Sigmoid colon (tissue), 7 donors: ENCODE measurements around the gene NSUN6. TPM values are rescaled to one million over a fixed set of nuclear protein-coding genes. Genes with fewer than 3 reads are reported as not detected.

Experiments
- DNase-seq: peaks from one replicate; pipeline ENCODE4 v3.0.0-alpha.2; 2019
- H3K27ac ChIP-seq, 4 donors: fragments of 200-600 bp; sonication (generic); one replicate each; pipeline ENCODE4 v1.5.1; 2016 to 2019; ENCODE audit warnings: mild to moderate bottlenecking in 1 of 4
- H3K27me3 ChIP-seq, 3 donors: fragments of 200-600 bp; sonication (generic); one replicate each; pipeline ENCODE4 v1.5.1; 2019; ENCODE audit warnings: mild to moderate bottlenecking in 1 of 3
- H3K36me3 ChIP-seq, 4 donors: fragments of 200-600 bp; sonication (generic); one replicate each; pipeline ENCODE4 v1.5.1; 2016 to 2019
- H3K4me1 ChIP-seq, 4 donors: fragments of 200-600 bp; sonication (generic); one replicate each; pipeline ENCODE4 v1.5.1; 2017 to 2019
- H3K4me3 ChIP-seq, 4 donors: fragments of 200-600 bp; sonication (generic); one replicate each; pipeline ENCODE4 v1.5.1; 2017 to 2019; ENCODE audit warnings: mild to moderate bottlenecking in 2 of 4, moderate library complexity in 1 of 4
- H3K9me3 ChIP-seq, 4 donors: fragments of 200-600 bp in 3 of 4; sonication (generic) in 3 of 4; one replicate each; pipeline versions ENCODE4 v1.5.1 to v1.6.1; 2013 to 2019
- EP300 ChIP-seq, 4 donors: sonication (generic); formaldehyde crosslinking; IDR thresholded peaks; one replicate each; pipeline ENCODE4 v1.6.1; 2017; ENCODE audit warnings: antibody characterized with exemption in 4 of 4
- POLR2A ChIP-seq, 2 donors: fragments of 450-650 bp; IDR thresholded peaks; one replicate each; pipeline ENCODE4 v1.6.1; 2016; ENCODE audit warnings: antibody characterized with exemption in 2 of 2, mild to moderate bottlenecking in 2 of 2, moderate library complexity in 2 of 2
- POLR2AphosphoS5 ChIP-seq, 4 donors: sonication (generic); formaldehyde crosslinking; IDR thresholded peaks; one replicate each; pipeline ENCODE4 v1.6.1; 2017; ENCODE audit warnings: antibody characterized with exemption in 4 of 4
- WGBS, 2 donors: extraction: QIAGEN DNeasy Blood & Tissue Kit; methylation state at CpG; one replicate each; pipeline ENCODE4 v1.1.7; 2013; 5-methylcytosine and 5-hydroxymethylcytosine counted together
- intact Hi-C: fragments of 100-400 bp; cut with DNase I; formaldehyde crosslinking; loops from one replicate; pipeline ENCODE4 v1.15.1; 2023
- polyA plus RNA-seq, 3 donors: library from polyadenylated mRNA; stranded (reverse); fragments of 200-250 nt; gene quantifications; one replicate each; pipeline ENCODE4 v1.2.3, GENCODE V29; 2013
- total RNA-seq, 4 donors: library from RNA; depleted of rRNA; stranded (reverse); fragments of >200 nt; gene quantifications; one replicate each; pipeline ENCODE4 v1.1.0, GENCODE V29; 2016
- TF ChIP-seq, protein P1 (sequence below), 4 experiments: fragments of 450-650 bp in 3 of 4; fragments of 200-600 bp in 1 of 4; IDR thresholded peaks; one replicate each; pipeline ENCODE4 v1.5.1; 2016 to 2019; ENCODE audit warnings: antibody characterized with exemption in 4 of 4, mild to moderate bottlenecking in 3 of 4, moderate library complexity in 2 of 4
- donor health status: healthy with polysubstance abuse.
- donor health status: Bipolar disorder and iron deficiency.
- donor health status: healthy.

NSUN6 gene
- total and polyA plus RNA-seq, 7 donors: 4.4 to 20.2 (median 7.3) TPM

DNA sequence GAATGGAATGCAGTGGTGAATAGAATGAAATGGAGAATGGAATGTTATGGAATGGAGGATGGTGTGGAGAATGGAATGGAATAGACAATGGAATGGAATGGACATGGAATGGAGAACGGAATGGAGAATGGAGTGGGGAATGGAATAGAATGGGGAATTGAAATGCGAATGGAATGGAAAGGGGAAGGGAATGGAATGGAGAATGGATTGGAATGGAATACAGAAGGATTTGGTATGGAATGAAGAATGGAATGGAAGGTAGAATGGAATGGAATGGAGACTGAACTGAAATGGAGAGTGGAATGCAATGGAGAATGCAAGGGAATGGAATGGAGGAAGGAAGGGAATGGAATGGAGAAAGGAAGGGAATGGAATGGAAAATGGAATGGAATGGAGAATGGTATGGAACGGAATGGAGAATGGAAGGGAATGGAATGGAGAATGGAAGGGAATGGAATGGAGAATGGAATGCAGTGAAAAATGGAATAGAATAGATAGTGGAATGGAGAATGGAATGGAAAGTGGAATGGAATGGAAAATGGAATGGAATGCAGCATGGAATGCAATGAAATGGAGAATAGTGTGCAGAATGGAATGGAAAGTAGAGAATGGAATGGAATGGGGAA lies 94.8 kb downstream of the NSUN6 start:
- intact Hi-C loops: no loop called here
- 95 to 96% methylated on average over 3 of the region's 3 CpGs for WGBS, 2 donors

GRCh38 chr10:18554479-18554878 lies 96.9 kb downstream of the NSUN6 start:
- H3K36me3 ChIP-seq: peaks cover 0 to 12% (median 2%) of the 10 kb centered on the region in 4 donors
- intact Hi-C loops: no loop called here
- H3K4me1 ChIP-seq: no peaks in the 10 kb centered on the region
- TF ChIP-seq POLR2AphosphoS5 (IDR thresholded peaks at IDR 0.05) (no peak), EP300 (IDR thresholded peaks at IDR 0.05) (no peak), POLR2A (IDR thresholded peaks at IDR 0.05) (no peak)
- TF ChIP-seq, protein P1, sequence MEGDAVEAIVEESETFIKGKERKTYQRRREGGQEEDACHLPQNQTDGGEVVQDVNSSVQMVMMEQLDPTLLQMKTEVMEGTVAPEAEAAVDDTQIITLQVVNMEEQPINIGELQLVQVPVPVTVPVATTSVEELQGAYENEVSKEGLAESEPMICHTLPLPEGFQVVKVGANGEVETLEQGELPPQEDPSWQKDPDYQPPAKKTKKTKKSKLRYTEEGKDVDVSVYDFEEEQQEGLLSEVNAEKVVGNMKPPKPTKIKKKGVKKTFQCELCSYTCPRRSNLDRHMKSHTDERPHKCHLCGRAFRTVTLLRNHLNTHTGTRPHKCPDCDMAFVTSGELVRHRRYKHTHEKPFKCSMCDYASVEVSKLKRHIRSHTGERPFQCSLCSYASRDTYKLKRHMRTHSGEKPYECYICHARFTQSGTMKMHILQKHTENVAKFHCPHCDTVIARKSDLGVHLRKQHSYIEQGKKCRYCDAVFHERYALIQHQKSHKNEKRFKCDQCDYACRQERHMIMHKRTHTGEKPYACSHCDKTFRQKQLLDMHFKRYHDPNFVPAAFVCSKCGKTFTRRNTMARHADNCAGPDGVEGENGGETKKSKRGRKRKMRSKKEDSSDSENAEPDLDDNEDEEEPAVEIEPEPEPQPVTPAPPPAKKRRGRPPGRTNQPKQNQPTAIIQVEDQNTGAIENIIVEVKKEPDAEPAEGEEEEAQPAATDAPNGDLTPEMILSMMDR (IDR thresholded peaks at IDR 0.05): no peak
- DNase-seq: no peak
- H3K9me3 ChIP-seq: peaks cover 0 to 11% (median 0%) of the 10 kb centered on the region in 4 donors
- no peak overlapping the region for H3K4me3 ChIP-seq
- no peak overlapping the region for H3K27ac ChIP-seq
- WGBS, 2 donors: 96 to 97% methylated on average over 3 of the region's 3 CpGs
- H3K27me3 ChIP-seq: no peaks in the 10 kb centered on the region

More for the DNA sequence above, 94.8 kb downstream of the NSUN6 start:
- no peak overlapping the region for H3K27ac ChIP-seq
- peaks cover 0 to 15% (median 0%) of the 10 kb centered on the region in 4 donors for H3K9me3 ChIP-seq
- H3K27me3 ChIP-seq: no peaks in the 10 kb centered on the region
- DNase-seq: no peak
- peaks cover 0 to 12% (median 3%) of the 10 kb centered on the region in 4 donors for H3K36me3 ChIP-seq
- H3K4me1 ChIP-seq: no peaks in the 10 kb centered on the region
- no peak for TF ChIP-seq POLR2A (IDR thresholded peaks at IDR 0.05)
- no peak for TF ChIP-seq POLR2AphosphoS5 (IDR thresholded peaks at IDR 0.05)
- TF ChIP-seq EP300 (IDR thresholded peaks at IDR 0.05): no peak
- TF ChIP-seq, protein P1 (IDR thresholded peaks at IDR 0.05): no peak
- no peak overlapping the region for H3K4me3 ChIP-seq

DNA sequence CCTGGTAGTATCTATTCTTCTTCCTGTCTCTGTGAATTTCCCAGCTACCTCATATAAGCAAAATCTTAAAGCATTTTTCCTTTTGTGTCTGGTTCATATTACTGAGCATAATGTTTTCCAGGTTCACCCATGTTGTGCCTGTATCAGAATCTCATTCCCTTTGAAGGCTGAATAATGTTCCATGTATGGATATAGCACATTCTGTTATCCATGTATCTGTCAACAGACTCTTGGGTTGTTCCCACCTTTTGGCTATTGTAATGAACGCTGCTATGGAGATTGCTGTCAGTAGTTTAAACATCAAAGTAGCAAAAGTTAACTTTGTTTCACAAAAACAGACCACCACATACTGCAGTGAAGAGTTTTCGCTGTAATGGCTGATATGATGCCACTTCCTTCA lies 99.9 kb downstream of the NSUN6 start:
- peaks cover 0 to 3% (median 0%) of the 10 kb centered on the region in 4 donors for H3K36me3 ChIP-seq
- no peaks in the 10 kb centered on the region for H3K4me1 ChIP-seq
- WGBS, 2 donors: 98 to 99% methylated on average over 2 of the region's 2 CpGs
- intact Hi-C loops: no loop called here
- no peak overlapping the region for H3K27ac ChIP-seq
- TF ChIP-seq, protein P1 (IDR thresholded peaks at IDR 0.05): no peak
- no peak for TF ChIP-seq POLR2AphosphoS5 (IDR thresholded peaks at IDR 0.05)
- peaks cover 0 to 8% (median 0%) of the 10 kb centered on the region in 4 donors for H3K9me3 ChIP-seq
- no peak for DNase-seq
- no peak overlapping the region for H3K4me3 ChIP-seq
- no peaks in the 10 kb centered on the region for H3K27me3 ChIP-seq

DNA sequence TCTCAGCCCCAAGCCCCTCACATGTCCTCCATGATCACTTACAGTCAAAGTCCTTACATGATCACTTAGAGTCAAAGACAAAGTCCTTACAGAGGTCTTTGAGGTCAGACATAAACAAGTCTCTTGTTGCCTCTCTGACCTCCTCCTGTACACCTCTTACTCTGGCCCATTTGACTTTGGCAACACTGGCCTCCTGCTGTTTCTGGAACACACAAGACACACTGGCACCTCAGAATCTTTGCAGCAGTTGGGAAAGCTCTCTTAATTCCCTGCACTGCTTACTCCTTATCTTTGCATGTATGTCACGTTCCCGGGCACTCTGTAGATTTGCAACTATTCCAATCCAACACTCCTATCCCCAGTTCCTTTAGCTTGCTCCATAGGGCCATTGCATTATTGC lies 102.3 kb downstream of the NSUN6 start:
- H3K36me3 ChIP-seq: no peaks in the 10 kb centered on the region
- no peak for TF ChIP-seq POLR2A (IDR thresholded peaks at IDR 0.05)
- TF ChIP-seq, protein P1 (IDR thresholded peaks at IDR 0.05): no peak
- no peak for TF ChIP-seq POLR2AphosphoS5 (IDR thresholded peaks at IDR 0.05)
- no peak for TF ChIP-seq EP300 (IDR thresholded peaks at IDR 0.05)
- WGBS, 2 donors: 98% methylated on average over 2 of the region's 2 CpGs
- H3K27ac ChIP-seq: no peak overlapping the region
- H3K27me3 ChIP-seq: no peaks in the 10 kb centered on the region
- no peaks in the 10 kb centered on the region for H3K4me1 ChIP-seq
- H3K9me3 ChIP-seq: peaks cover 0 to 2% (median 0%) of the 10 kb centered on the region in 4 donors
- no peak for DNase-seq
- H3K4me3 ChIP-seq: no peak overlapping the region
- intact Hi-C loops: no loop called here
